Activated CD8-positive, alpha-beta memory T cell treated with anti-CD3 and anti-CD28 coated beads, Interleukin-2, amount 50 U/mL, for 48 hours (primary cell): ENCODE data around the gene C19orf85.

Source experiments
- DNase-seq: peaks from one replicate; pipeline ENCODE4 v3.0.0-alpha.2; 2020

C19orf85 gene

GRCh38 chr19:55474269-55475265, 10.0 kb upstream of the C19orf85 start:
- DNase-seq: no peak

DNA sequence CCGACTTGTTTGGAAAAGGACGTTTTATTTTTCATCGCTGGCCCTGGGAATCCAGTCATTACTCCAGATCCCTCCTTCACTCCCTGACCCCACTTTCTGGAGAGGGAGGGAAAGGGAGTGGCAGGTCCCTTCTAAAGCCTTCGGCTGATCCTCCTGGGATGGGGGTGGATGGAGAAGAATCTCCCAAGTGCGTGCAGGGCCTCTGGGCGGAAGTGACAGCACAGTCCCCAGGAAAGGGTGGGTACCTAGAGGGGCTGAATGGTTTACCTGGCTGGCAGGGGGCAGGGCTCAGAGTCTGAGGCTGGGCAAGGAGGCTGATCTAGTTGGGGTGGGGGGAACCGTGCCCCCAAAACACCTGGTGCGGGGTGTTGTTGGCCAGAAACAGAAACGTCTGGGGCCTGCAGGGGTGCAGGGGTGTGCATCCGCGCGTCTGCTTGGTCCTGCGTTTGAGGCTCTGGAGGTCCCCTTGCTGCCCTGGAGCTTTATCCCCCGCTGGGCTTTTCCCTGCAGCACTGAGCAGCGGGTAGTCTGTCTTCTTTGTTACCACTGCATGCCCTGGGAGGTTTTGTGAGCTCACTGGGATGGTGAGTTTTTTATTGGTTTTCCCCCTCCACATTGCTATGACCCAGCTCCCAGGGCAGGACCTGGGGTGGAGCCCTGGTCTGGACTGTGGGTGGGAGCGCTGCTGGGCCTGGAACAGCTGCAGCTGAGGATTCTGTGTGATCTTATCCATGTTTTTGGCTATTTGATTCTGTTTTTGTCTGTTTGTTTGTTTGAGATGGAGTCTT, 8.9 kb upstream of the C19orf85 start:
- DNase-seq: no peak

DNA sequence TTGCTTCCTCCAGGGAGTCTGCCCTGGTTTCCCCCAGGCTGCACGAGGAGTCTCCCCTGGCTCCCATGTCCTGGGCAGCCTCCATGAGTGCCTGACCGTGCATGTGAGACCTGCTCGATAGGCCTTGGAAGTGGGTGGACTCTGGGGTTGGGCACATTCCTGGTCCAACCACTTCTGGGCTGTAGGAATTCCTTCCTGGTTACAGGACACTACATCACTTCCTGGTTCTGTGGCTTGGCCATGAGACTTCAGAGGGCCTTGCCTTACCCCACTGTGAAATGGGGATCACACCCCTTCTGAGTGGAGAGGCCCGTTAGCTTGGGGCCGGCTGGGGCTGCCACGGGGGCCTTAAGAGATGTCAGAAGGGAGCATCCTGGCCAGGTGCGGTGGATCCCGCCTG, 7.9 kb upstream of the C19orf85 start:
- no peak for DNase-seq

GRCh38 chr19:55471266-55471665, 6.7 kb upstream of the C19orf85 start:
- DNase-seq: no peak

DNA sequence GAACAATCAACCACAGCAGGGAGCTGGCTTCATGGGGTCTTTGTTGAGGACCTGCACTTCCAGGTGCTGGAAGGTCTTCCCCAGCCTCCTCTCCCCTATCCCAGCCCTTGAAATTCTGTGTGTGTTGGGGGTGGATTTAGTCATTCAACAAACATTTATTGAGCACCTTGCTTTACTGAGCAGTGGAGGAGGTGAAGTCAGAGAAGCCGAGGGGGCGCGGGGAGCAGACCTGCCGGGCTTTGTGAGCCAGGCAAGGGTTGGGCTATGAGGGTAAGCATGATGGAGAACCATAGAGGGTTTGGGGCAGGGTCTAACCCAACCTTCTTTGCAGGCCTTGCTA, 3.5 kb upstream of the C19orf85 start:
- DNase-seq: no peak

- peak; percentile 96 for DNase-seq
These were observed 2.9 kb upstream of the C19orf85 start for GRCh38 chr19:55467236-55468053.

DNA sequence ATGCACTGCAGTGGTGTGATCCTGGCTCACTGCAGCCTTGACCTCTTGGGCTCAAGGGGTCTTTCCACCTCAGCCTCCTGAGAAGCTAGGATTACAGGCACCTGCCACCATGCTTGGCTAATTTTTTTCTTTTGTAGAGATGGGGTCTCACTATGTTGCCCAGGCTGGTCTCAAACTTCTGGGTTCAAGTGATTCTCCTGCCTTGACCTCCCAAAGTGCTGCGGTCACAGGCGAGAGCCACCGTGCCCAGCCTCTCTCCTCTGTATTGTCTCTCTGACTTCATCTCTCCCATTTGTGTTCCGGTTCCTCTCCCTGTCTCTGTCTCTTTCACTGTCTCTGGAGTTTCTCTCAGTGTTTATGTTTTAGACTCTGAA, 1.7 kb upstream of the C19orf85 start:
- DNase-seq: no peak

GRCh38 chr19:55465460-55466240, 1.1 kb upstream of the C19orf85 start:
- no peak for DNase-seq

- no peak for DNase-seq
These were observed 401 bp downstream of the C19orf85 start for GRCh38 chr19:55464039-55464661.

DNA sequence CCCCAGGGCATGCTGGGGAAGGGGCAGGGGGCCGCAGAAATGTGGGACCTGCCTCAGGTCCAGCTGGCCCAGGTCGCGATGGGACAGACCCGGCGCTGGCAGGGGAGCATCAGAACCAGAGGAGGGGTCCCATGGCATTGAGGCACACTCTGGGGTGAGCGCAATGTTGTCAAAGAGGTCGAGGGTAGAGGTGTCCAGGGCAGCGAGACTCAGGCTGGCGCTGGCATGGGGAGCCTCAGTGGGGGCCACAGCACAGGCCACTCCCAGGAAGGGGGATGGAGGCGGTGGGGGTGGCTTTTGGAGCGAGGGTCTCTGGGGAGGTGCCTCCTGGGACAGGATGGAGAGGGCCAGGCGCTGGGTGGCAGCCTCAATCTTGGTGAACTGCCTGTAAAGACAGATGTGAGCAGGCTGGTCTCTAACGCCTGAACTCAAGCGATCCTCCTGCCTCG, 944 bp downstream of the C19orf85 start:
- no peak for DNase-seq

DNA sequence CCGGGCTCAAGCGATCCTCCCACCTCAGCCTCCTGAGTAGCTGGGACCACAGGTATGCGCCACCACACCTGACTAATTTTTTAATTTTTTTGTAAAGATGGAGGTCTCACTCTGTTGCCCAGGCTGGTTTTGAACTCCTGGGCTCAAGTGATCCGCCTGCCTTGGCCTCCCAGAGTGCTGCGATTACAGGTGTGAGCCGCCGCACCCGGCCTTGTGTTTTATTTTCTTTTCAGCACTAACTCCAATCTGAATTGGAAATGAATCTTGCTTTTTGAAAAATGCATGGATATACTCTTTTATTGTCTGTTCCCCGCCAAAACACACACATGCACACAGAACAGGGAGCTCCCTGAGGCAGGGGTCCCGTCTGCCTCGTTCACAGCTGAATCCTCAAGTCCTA, 1.8 kb downstream of the C19orf85 start:
- DNase-seq: no peak

GRCh38 chr19:55461974-55462626, 2.5 kb downstream of the C19orf85 start:
- DNase-seq: no peak

- peak; percentile 100 for DNase-seq
These were observed 3.1 kb downstream of the C19orf85 start, which contains the start of gene ISOC2 for GRCh38 chr19:55461259-55461973. TSS of gene ISOC2 (minus strand) at chr19:55461642. CDS start at chr19:55456486, 5,156 bp downstream.

- no peak for DNase-seq
These were observed 3.8 kb downstream of the C19orf85 start for GRCh38 chr19:55460670-55461258.

- DNase-seq: no peak
These were observed 4.4 kb downstream of the C19orf85 start for GRCh38 chr19:55459950-55460657.

DNA sequence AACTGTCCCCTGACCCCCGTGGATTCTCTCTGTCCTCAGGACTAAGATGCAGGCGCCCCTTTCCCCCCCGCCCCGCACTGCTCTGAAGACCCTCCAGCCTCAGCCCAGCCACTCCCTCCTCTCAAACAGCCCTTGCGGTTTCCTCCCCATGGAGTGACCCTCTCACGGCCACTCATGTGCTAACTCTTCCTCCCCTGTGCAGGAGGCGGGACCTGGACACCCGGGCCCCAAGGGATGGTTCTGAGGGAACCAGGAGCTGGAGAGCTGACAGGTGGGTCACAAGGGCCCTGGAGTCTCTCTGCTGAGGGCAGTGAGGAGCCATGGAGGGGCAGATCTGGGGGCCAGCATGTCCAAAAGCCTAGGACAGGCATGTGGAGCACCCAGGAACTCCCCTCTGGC, 5.0 kb downstream of the C19orf85 start:
- no peak for DNase-seq

DNA sequence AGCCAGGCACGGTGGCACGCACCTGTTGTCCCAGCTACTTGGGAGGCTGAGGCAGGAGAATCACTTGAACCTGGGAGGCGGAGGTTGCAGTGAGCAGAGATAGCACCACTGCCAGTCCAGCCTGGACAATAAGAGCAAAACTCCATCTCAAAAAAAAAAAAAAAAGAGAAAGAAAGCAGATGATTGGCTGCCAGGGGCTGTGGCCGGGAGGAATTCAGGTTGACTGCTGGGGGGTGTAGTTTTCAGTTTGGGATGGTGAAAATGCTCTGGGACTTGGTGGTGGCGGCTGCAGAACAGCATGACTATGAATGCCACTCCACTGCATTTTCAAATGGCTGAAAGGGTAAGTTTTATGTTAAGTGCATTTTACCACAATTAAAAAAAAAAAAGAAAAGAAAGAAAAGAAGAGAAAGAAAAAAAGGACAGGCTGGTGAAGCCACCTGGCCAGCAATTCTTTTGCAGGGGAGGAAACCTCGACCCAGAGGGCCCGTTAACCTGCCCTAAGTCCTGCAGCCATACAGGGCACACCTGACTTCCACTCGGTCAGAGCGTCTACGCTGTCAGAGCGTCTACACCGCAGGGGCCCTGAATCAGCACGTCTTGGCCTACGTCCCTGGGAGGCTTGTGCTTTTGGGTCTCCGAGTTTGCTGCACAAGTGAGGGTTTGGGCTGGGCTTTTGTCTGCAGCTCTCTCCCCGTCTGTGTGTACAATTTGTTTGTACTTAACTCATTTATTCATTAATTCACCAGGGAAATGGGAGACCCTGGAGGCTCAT, 6.7 kb downstream of the C19orf85 start:
- no peak for DNase-seq

GRCh38 chr19:55456347-55456746, 8.2 kb downstream of the C19orf85 start:
- no peak for DNase-seq
